Right atrium auricular region (tissue), 2 donors: ENCODE measurements around the gene PRKCE. TPM values are rescaled to one million over a fixed set of nuclear protein-coding genes. Genes with fewer than 3 reads are reported as not detected.

Source experiments
- DNase-seq: peaks from one replicate; pipeline ENCODE4 v3.0.0-alpha.2; 2019; ENCODE audit warnings: low spot score
- H3K27ac ChIP-seq, 2 donors: fragments of 200-600 bp; sonication (generic); 1 replicate in 1 of 2; 2 replicates in 1 of 2; pipeline ENCODE4 v1.5.1; 2016 to 2019
- H3K27me3 ChIP-seq, 2 donors: fragments of 200-600 bp; sonication (generic); one replicate each; pipeline versions ENCODE4 v1.5.1 to v1.6.0; 2017 to 2019
- H3K36me3 ChIP-seq: fragments of 200-600 bp; sonication (generic); one replicate; pipeline ENCODE4 v1.5.1; 2016
- H3K4me1 ChIP-seq, 2 donors: fragments of 200-600 bp; sonication (generic); one replicate each; pipeline versions ENCODE4 v1.5.1 to v1.6.0; 2017 to 2019
- H3K4me3 ChIP-seq, 2 donors: fragments of 200-600 bp; sonication (generic); 1 replicate in 1 of 2; 2 replicates in 1 of 2; pipeline ENCODE4 v1.5.1; 2017 to 2019; ENCODE audit warnings: mild to moderate bottlenecking in 1 of 2, moderate library complexity in 1 of 2
- H3K9me3 ChIP-seq, 2 donors: fragments of 200-600 bp; sonication (generic); one replicate each; pipeline ENCODE4 v1.5.1; 2019
- total RNA-seq, 2 donors: library from RNA; depleted of rRNA; stranded (reverse); fragments of >200 nt; gene quantifications; one replicate each; pipeline ENCODE4 v1.1.0, GENCODE V29; 2016
- TF ChIP-seq, protein P1 (sequence below), 2 donors: fragments of 200-600 bp; sonication (generic); IDR thresholded peaks; one replicate each; pipeline ENCODE4 v1.5.1; 2019; ENCODE audit warnings: antibody characterized with exemption in 2 of 2

PRKCE gene
- total RNA-seq, 2 donors from 2014 or later: 7.2 to 11.8 TPM

DNA sequence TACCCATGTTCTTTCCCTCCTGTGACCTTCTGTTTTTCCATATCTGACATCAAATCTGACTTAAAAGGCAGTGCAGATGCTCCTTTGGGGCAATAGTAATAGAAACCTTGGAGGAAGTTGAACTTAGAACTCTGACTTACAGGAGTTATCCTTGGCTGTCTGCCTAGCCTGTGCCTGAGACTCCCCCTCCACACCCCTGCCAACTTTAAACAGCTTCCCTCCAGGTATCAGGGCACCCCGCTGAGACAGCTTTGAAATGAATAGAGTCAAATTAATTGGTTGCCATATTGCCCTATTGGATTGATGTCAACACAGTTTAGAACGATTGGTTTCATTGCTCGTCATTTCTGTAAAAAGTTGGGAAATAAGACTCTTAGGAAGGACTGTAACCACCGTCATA, 322.0 kb downstream of the PRKCE start:
- no peak overlapping the region for H3K4me3 ChIP-seq
- H3K36me3 ChIP-seq: no peaks in the 10 kb centered on the region
- no peak overlapping the region for H3K27ac ChIP-seq
- no peaks in the 10 kb centered on the region for H3K9me3 ChIP-seq
- DNase-seq: no peak
- H3K27me3 ChIP-seq: no peaks in the 10 kb centered on the region
- H3K4me1 ChIP-seq: no peaks in the 10 kb centered on the region
- TF ChIP-seq, protein P1, sequence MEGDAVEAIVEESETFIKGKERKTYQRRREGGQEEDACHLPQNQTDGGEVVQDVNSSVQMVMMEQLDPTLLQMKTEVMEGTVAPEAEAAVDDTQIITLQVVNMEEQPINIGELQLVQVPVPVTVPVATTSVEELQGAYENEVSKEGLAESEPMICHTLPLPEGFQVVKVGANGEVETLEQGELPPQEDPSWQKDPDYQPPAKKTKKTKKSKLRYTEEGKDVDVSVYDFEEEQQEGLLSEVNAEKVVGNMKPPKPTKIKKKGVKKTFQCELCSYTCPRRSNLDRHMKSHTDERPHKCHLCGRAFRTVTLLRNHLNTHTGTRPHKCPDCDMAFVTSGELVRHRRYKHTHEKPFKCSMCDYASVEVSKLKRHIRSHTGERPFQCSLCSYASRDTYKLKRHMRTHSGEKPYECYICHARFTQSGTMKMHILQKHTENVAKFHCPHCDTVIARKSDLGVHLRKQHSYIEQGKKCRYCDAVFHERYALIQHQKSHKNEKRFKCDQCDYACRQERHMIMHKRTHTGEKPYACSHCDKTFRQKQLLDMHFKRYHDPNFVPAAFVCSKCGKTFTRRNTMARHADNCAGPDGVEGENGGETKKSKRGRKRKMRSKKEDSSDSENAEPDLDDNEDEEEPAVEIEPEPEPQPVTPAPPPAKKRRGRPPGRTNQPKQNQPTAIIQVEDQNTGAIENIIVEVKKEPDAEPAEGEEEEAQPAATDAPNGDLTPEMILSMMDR (IDR thresholded peaks at IDR 0.05): no peak

- Histone ChIP-seq H3K27me3 (no peaks in the 10 kb centered on the region), H3K9me3 (no peaks in the 10 kb centered on the region), H3K4me1 (no peaks in the 10 kb centered on the region), H3K36me3 (no peaks in the 10 kb centered on the region), H3K4me3 (no peak overlapping the region), H3K27ac (no peak overlapping the region)
- no peak for DNase-seq
- TF ChIP-seq, protein P1 (IDR thresholded peaks at IDR 0.05): no peak
Measured at GRCh38 chr2:45974056-45974455, 322.6 kb downstream of the PRKCE start.

GRCh38 chr2:45974762-45975408, 323.4 kb downstream of the PRKCE start:
- Histone ChIP-seq H3K9me3 (no peaks in the 10 kb centered on the region), H3K4me1 (no peaks in the 10 kb centered on the region), H3K27ac (no peak overlapping the region), H3K4me3 (no peak overlapping the region), H3K27me3 (no peaks in the 10 kb centered on the region), H3K36me3 (no peaks in the 10 kb centered on the region)
- no peak for DNase-seq
- TF ChIP-seq, protein P1 (IDR thresholded peaks at IDR 0.05): no peak

DNA sequence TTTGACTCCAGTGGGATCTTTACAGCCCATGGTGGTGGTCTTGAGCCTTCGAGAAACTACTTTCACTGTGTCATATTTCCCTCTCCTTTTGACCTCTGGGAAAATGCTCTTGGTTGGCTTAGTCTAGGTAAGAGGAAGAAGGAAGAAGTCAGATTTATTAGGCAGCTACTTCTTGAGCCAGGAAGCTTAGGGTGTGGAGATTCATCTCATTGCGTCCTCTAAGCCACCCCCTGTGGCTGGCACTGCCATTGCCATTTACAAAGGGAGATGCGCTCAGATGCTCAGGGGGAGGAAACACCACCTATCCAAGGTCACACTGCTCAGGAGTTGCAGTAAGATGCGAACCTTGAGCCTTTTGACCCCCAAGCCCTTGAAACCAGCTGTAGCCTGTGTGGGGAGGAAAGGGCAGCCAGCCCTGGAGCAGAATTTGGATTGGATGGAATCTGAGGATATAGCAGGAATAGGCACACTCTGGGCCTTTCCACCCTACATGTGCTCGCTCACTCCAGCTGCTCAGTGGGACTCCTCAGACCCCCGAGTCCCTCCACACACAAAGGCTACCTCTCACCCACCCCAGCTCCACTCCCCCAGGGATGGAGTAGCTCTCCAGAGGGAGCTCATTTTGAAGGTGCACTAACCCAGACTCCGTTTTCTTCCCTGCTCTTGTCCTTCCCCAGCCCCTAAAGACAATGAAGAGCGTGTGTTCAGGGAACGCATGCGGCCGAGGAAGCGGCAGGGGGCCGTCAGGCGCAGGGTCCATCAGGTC, 324.5 kb downstream of the PRKCE start:
- TF ChIP-seq, protein P1 (IDR thresholded peaks at IDR 0.05): no peak
- Histone ChIP-seq H3K9me3 (no peaks in the 10 kb centered on the region), H3K27me3 (no peaks in the 10 kb centered on the region), H3K36me3 (no peaks in the 10 kb centered on the region), H3K4me1 (no peaks in the 10 kb centered on the region), H3K27ac (no peak overlapping the region), H3K4me3 (no peak overlapping the region)
- DNase-seq: no peak

DNA sequence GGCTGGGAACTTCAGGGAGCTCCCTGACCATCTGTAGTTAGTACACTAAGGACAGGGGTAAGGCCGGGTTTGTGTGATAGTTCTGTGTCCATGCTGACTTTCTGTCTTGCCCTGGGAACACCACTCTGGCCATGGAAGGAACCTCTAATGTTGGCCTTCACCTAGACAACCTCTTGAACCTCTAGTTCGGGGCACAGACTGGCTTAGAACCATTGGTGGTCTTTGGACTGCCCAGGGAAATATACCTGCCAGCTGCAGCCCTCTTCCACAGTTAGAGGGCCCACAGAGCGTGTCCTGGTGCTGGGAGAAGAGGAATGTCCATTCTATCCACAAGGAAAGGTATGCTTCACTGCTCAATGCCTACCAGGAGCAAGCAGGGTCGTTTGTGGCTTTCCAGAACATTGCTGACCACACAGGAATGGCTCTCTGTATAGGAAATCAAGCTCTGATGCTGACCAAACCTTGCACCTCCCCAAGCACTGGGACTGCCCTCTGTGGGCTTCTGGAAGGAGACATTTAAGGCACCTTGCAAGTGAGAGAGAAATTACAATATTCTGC, 326.9 kb downstream of the PRKCE start:
- H3K4me3 ChIP-seq: no peak overlapping the region
- H3K9me3 ChIP-seq: no peaks in the 10 kb centered on the region
- no peak overlapping the region for H3K27ac ChIP-seq
- TF ChIP-seq, protein P1 (IDR thresholded peaks at IDR 0.05): no peak
- no peak for DNase-seq
- no peaks in the 10 kb centered on the region for H3K27me3 ChIP-seq
- H3K4me1 ChIP-seq: no peaks in the 10 kb centered on the region
- no peaks in the 10 kb centered on the region for H3K36me3 ChIP-seq
